KG1 (cell line): ENCODE measurements around the gene KLB.
"Not testable (repeated sequence)": the region's sequence is repeated elsewhere in the genome, so short reads cannot be mapped to it uniquely, and the experiment has no call there.

Experiments
- DNase-seq: peaks from one replicate; lab custom pipeline; 2025; lab: John Stamatoyannopoulos, UW

The KLB gene

DNA sequence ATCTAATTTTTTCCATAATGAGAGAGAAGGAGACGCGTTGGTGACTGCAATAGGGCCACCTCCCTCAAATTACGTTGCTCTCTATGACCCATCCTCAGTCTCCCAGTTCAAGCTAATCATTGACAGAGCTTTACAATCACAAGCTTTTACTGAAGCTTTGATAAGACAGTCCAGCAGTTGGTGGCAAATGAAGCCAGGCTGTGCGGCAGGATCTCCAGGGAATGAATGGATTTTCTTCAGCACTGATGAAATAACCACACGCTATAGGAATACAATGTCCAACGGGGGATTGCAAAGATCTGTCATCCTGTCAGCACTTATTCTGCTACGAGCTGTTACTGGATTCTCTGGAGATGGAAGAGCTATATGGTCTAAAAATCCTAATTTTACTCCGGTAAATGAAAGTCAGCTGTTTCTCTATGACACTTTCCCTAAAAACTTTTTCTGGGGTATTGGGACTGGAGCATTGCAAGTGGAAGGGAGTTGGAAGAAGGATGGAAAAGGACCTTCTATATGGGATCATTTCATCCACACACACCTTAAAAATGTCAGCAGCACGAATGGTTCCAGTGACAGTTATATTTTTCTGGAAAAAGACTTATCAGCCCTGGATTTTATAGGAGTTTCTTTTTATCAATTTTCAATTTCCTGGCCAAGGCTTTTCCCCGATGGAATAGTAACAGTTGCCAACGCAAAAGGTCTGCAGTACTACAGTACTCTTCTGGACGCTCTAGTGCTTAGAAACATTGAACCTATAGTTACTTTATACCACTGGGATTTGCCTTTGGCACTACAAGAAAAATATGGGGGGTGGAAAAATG lies at the start of gene KLB:
Gene KLB (plus strand): TSS at position 168 of the 821 bp plus-strand sequence. CDS start 20 bp downstream, at position 188.
- no peak for DNase-seq

- DNase-seq, result no peak
Measured at GRCh38 chr4:39357002-39357401, 49.7 kb upstream of the KLB start.

DNA sequence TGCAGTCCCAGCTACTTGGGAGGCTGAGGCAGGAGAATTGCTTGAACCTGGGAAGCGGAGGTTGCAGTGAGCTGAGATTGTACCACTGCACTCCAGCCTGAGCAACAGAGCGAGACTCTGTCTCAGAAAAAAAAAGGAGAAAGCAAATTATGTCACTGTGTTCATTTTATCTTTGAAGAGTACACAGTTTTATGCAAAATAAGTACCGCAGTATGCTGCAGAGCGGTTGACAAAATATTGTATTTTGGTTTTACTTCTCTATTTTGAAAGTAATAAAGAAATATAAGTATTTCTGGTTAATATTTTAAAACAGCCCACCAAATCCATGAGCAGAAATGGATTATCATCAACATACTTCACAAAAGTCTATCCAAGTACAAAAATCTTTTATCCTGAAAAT lies 46.1 kb upstream of the KLB start:
- not testable (repeated sequence) for DNase-seq

GRCh38 chr4:39362827-39363226 lies 43.9 kb upstream of the KLB start:
- DNase-seq, result no peak

DNA sequence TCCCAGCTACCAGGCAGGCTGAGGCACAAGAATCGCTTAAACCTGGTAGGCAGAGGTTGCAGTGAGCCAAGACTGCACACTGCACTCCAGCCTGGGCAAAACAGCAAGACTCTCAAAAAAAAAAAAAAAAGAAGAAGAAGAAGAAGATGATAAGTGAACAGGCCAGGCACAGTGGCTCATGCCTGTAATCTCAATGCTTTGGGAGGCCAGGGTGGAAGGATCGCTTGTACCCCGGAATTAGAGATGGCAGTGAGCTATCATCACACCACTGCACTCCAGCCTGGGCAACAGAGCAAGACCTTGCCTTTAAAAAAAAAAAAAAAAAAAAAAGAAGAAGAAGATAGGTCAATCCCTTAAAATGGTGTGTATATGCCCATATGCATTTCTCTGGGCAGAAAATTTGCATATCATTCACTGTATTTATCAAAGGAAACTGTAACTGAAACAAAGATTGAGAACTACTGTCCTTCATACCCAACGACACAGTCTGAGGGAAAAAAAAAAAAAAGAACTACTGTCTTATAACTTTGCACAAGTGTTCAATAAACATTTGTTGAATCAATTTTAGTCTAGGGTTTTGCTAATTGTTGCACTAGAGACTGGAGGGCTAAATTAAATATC lies 42.8 kb upstream of the KLB start:
- DNase-seq, result no peak

DNA sequence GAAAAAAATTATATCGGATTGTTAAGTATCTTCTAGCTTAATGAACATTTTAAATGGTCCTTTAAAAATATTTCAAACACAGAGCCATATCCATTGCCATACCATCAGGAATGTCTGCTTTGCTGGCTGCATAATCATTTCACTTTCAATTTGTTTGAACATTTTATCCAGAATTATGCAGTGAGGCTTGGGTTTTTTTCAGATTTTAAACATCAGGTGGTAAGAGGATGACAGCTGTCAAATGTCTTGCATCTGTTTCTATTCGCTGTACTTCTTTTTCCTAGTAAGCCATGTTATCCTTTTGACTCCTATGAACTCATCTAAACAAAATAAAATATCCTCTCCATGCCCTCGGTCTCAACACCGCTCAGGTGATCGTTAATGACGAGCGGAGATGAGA lies 41.4 kb upstream of the KLB start:
- no peak for DNase-seq

GRCh38 chr4:39365830-39366771 lies 40.6 kb upstream of the KLB start, which contains the start of gene RFC1:
Gene RFC1, minus strand, starts transcription at chr4:39366362. Its CDS starts 121 bp downstream, at chr4:39366241.
- DNase-seq, result peak; percentile 88

DNA sequence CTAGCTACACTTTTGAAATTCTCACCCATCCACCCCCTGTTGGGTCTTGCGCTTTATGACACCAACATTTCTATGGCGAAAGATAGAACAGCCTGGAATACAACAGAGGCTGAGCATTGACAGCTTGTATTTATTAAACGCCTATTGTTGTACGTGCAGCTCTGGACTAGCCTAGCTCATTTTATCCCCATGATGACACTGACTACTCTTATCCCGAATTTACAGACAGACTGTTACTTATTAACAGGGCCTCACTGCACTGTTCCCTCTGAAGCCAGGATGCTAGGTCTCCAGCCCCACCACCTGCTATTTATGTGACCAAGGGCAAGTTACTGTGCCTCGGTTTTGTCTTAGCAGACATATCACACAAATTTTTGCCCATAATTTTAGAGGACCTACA lies 39.6 kb upstream of the KLB start:
- no peak for DNase-seq

DNA sequence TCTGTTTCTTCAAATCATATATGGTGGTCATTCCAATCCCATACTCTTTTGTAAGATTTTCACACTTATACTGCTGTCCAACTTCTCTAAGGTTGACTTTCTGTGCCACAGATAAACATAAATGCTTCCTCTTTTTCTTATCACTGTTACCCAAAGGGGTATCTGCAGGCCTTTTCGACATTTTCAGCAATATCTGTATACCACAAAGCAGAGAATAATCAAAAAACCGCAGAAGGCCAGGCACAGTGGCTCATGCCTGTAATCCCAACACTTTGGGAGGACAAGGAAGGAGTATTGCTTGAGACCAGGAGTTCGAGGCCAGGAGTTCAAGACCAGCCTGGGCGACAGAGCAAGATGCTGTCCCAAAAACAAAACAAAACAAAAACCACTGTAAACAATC lies 37.4 kb upstream of the KLB start:
- no peak for DNase-seq

DNA sequence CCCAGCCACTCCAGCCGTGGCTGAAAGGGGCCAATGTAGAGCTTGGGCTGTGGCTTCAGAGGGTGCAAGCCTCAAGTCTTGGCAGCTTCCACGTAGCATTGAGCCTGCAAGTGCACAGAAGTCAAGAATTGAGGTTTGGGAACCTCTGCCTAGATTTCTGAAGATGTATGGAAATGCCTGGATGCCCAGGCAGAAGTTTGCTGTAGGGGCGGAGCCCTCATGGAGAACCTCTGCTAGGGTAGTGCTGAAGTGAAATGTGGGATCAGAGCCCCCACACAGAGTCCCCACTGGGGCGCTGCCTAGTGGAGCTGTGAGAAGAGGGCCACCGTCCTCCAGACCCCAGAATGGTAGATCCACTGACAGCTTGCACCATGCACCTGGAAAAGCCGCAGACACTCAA lies 35.5 kb upstream of the KLB start:
- not testable (repeated sequence) for DNase-seq

DNA sequence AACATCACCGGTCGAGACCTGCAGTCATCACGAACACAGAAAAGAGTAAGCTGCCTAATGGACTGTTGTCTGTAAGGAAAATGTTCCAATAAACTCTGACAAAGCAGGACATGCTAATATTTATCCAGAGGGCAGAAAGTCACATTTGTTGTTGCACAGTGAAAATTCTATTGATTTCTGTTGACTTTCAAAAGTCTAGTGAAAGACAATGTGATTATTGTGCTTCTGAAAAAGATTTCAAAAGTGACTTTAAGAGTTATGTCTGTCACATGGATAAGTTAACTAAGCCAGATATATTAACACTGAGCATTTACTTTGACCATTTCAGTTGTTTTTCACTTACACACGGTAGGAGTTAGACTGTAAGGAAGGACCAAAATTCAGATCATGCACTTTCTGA lies 31.3 kb upstream of the KLB start:
- DNase-seq, result no peak

- DNase-seq, result no peak
Measured at GRCh38 chr4:39383690-39384089, 23.0 kb upstream of the KLB start.

DNA sequence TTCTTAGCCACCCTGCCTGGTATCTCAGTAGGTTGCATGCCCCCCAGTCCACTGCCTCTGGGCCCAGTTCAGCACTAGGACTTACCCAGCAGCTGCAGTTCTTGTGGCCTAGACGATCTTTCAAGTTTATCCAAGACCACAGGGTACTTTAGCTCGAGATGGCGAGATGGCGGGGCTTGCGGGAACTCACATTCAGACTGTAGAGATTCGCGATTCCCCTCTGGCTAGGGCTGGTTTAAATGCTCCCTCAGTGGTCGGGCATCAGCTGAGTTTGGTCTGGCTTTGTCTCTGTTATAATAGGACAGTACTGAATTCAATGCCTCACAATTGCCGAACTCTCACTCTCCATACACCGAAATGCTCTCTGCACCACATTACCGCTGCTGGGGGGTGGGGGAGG lies 22.2 kb upstream of the KLB start:
- no peak for DNase-seq

- no peak for DNase-seq
Measured at GRCh38 chr4:39390603-39391002, 16.1 kb upstream of the KLB start.

- no peak for DNase-seq
Measured at GRCh38 chr4:39394706-39395105, 12.0 kb upstream of the KLB start.

GRCh38 chr4:39401640-39402039 lies 5.1 kb upstream of the KLB start:
- not testable (repeated sequence) for DNase-seq

- no peak for DNase-seq
Measured at GRCh38 chr4:39407584-39407885, 805 bp downstream of the KLB start.

- no peak for DNase-seq
Measured at GRCh38 chr4:39410415-39410814, 3.7 kb downstream of the KLB start.

DNA sequence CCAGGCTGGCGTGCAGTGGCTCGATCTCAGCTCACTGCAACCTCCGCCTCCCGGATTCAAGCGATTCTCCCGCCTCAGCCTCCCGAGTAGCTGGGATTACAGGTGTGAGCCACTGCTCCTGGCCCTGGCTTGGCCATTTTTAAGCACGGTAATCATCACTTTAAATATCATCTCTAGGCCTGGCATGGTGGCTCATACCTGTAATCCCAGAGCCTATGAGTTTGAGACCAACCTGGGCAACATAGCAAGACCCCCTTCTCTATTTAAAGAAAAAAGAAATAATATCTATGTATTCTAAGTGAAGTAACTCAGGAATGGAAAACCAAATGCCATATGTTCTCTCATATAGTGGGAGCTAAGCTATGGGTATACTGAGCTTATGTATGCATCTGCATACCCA lies 4.8 kb downstream of the KLB start:
- DNase-seq, result not testable (repeated sequence)

DNA sequence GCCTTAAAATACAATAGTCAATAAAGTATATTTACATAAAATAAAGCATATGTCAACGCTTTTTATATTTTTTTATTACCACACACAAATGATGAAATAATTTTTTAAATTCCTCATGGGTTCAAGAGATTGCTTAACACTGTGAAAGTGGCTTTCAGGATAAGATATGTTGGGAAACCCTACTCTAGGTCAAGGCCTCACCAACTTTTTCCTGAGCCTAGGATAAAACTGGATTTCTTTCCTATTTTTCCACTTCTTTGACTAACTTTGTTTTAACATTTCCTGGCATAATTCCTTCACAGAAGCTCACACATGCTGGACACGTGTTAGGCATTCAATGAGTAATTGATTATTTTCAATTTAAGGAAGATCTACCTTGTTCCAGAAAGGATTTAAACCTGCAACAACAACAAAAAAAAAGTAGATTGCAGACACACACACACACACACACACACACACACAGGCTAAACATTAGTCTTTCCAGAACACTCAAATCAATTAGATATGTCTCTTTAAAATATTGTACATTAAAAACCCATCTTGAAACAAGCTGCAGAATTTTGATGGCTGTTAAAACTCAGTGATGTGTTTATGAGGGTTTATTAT lies 9.1 kb downstream of the KLB start:
- DNase-seq, result no peak

GRCh38 chr4:39422247-39422646 lies 15.5 kb downstream of the KLB start:
- DNase-seq, result no peak

- DNase-seq, result not testable (repeated sequence)
Measured at GRCh38 chr4:39425297-39425696, 18.6 kb downstream of the KLB start.
